Glutamatergic neuron (in vitro differentiated cells): ENCODE measurements around the gene EFS. TPM values are rescaled to one million over a fixed set of nuclear protein-coding genes. Genes with fewer than 3 reads are reported as not detected.
"Not testable (repeated sequence)": the region's sequence is repeated elsewhere in the genome, so short reads cannot be mapped to it uniquely, and the experiment has no call there.

Experiments
- DNase-seq: peaks from one replicate; pipeline ENCODE4 v3.0.0; 2022
- H3K27ac Mint-ChIP-seq: one replicate; pipeline ENCODE4 v1.8.0; 2020; ENCODE audit warnings: mild to moderate bottlenecking, mixed read lengths, inconsistent platforms; ENCODE audit not compliant: unreplicated experiment
- H3K27me3 Mint-ChIP-seq: one replicate; pipeline ENCODE4 v1.8.0; 2020; ENCODE audit warnings: mild to moderate bottlenecking, moderate library complexity, mixed read lengths, inconsistent platforms; ENCODE audit not compliant: unreplicated experiment
- H3K36me3 Mint-ChIP-seq: one replicate; pipeline ENCODE4 v1.8.0; 2020; ENCODE audit warnings: mild to moderate bottlenecking, mixed read lengths, inconsistent platforms; ENCODE audit not compliant: unreplicated experiment
- H3K4me1 Mint-ChIP-seq: one replicate; pipeline ENCODE4 v1.8.0; 2020; ENCODE audit warnings: mild to moderate bottlenecking, low read depth, mixed read lengths, inconsistent platforms; ENCODE audit not compliant: unreplicated experiment
- H3K4me3 Mint-ChIP-seq: one replicate; pipeline ENCODE4 v1.8.0; 2020; ENCODE audit warnings: mild to moderate bottlenecking, mixed read lengths, inconsistent platforms; ENCODE audit not compliant: unreplicated experiment
- H3K9me3 Mint-ChIP-seq: one replicate; pipeline ENCODE4 v1.8.0; 2020; ENCODE audit warnings: mild to moderate bottlenecking, moderate library complexity, mixed read lengths, inconsistent platforms; ENCODE audit not compliant: unreplicated experiment
- CTCF ChIP-seq: fragments of 200-600 bp; sonication (generic); IDR thresholded peaks from one replicate; pipeline ENCODE4 v1.5.0; 2021; ENCODE audit not compliant: partially characterized antibody, unreplicated experiment
- total RNA-seq: library from RNA; stranded (reverse); fragmentation: NEBNext Ultra II Directional; extraction: Animal tissue kit (Norgen Biotek cat#: 25700); gene quantifications from one replicate; pipeline ENCODE4 v1.2.1, GENCODE V29; 2021; ENCODE audit not compliant: unreplicated experiment

Gene EFS
- total RNA-seq, 1 donor from 2014 or later, result 90.4 TPM

- H3K27me3 Mint-ChIP-seq, result peaks cover 10% of the 10 kb centered on the region
- H3K9me3 Mint-ChIP-seq, result peaks cover 4% of the 10 kb centered on the region
- TF ChIP-seq CTCF, result no peak
Measured at GRCh38 chr14:23392613-23393012, 27.6 kb upstream of the EFS start.

GRCh38 chr14:23389871-23390270 is 24.9 kb upstream of the EFS start:
- H3K4me3 Mint-ChIP-seq, H3K36me3 Mint-ChIP-seq, H3K27ac Mint-ChIP-seq, DNase-seq, H3K4me1 Mint-ChIP-seq, H3K9me3 Mint-ChIP-seq: not testable (repeated sequence)
- peaks cover 14% of the 10 kb centered on the region for H3K27me3 Mint-ChIP-seq

More at GRCh38 chr14:23392613-23393012, 27.6 kb upstream of the EFS start:
- DNase-seq, result no peak
- no peak overlapping the region for H3K27ac Mint-ChIP-seq
- H3K36me3 Mint-ChIP-seq, result no peaks in the 10 kb centered on the region
- no peak overlapping the region for H3K4me3 Mint-ChIP-seq
- no peaks in the 10 kb centered on the region for H3K4me1 Mint-ChIP-seq

GRCh38 chr14:23389396-23389795 is 24.4 kb upstream of the EFS start:
- no peak for DNase-seq
- Mint-ChIP-seq H3K36me3 (peaks cover 9% of the 10 kb centered on the region), H3K4me3 (no peak overlapping the region), H3K27me3 (peaks cover 15% of the 10 kb centered on the region), H3K27ac (no peak overlapping the region), H3K4me1 (no peaks in the 10 kb centered on the region), H3K9me3 (peaks cover 8% of the 10 kb centered on the region)
- no peak for TF ChIP-seq CTCF

DNA sequence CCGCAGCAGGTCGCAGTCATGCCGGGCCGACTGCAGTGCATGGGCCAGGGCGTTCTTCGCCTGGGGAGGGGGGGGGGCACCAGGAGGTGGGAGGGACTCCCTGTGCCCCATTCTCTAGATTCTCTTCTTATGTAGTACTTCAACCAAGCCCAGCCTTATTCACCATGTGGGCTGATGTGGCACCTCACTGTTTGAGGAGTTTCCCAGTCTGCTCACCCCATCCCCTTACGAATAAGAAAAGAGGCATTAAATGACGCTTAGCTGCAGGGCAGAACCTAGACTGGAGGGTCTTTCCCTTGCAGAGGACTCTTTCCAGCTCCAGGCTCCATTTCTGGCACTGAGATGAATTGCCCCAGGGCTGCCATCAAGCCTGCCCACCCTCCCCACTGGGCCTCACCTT is 24.0 kb upstream of the EFS start:
- Mint-ChIP-seq H3K9me3 (peaks cover 5% of the 10 kb centered on the region), H3K27me3 (peaks cover 15% of the 10 kb centered on the region), H3K27ac (no peak overlapping the region), H3K4me1 (no peaks in the 10 kb centered on the region), H3K36me3 (peaks cover 9% of the 10 kb centered on the region), H3K4me3 (no peak overlapping the region)
- DNase-seq, result no peak
- TF ChIP-seq CTCF, result no peak

GRCh38 chr14:23387916-23388882 is 23.2 kb upstream of the EFS start:
- TF ChIP-seq CTCF, result no peak
- no peak overlapping the region for H3K4me3 Mint-ChIP-seq
- H3K27ac Mint-ChIP-seq, result no peak overlapping the region
- peaks cover 15% of the 10 kb centered on the region for H3K27me3 Mint-ChIP-seq
- H3K9me3 Mint-ChIP-seq, result peaks cover 5% of the 10 kb centered on the region
- peaks cover 9% of the 10 kb centered on the region for H3K36me3 Mint-ChIP-seq
- DNase-seq, result no peak
- H3K4me1 Mint-ChIP-seq, result no peaks in the 10 kb centered on the region
